ENCODE measurements around the gene CAMTA1.
"Not testable (repeated sequence)": the region's sequence is repeated elsewhere in the genome, so short reads cannot be mapped to it uniquely, and the experiment has no call there.

Gene CAMTA1

GRCh38 chr1:7410156-7410555 lies 624.9 kb downstream of the CAMTA1 start:
- TF ChIP-seq JUND (IDR thresholded peaks at IDR 0.05; ENCODE audit: low read depth) = no peak
- no peak for DNase-seq (ENCODE audit: low read depth in 1 of 2, low spot score in 1 of 2)
- in situ Hi-C loops (cut with HindIII; ENCODE audit: low pct_unique_long_range_greater_than_20kb, low sequenced_read_pairs) = no loop called here

- in situ Hi-C loops (cut with HindIII; ENCODE audit: low pct_unique_long_range_greater_than_20kb, low sequenced_read_pairs); DNase-seq (ENCODE audit: low read depth in 1 of 2, low spot score in 1 of 2): not testable (repeated sequence)
Measured at GRCh38 chr1:7417618-7418017, 632.4 kb downstream of the CAMTA1 start.

GRCh38 chr1:7418442-7419080 lies 633.3 kb downstream of the CAMTA1 start:
- in situ Hi-C loops (cut with HindIII; ENCODE audit: low pct_unique_long_range_greater_than_20kb, low sequenced_read_pairs) = no loop called here
- no peak for TF ChIP-seq JUND (IDR thresholded peaks at IDR 0.05; ENCODE audit: low read depth)
- no peak for DNase-seq (ENCODE audit: low read depth in 1 of 2, low spot score in 1 of 2)

GRCh38 chr1:7420098-7420445 lies 634.8 kb downstream of the CAMTA1 start:
- TF ChIP-seq JUND (IDR thresholded peaks at IDR 0.05; ENCODE audit: low read depth) = no peak
- in situ Hi-C loops (cut with HindIII; ENCODE audit: low pct_unique_long_range_greater_than_20kb, low sequenced_read_pairs) = no loop called here
- no peak for DNase-seq (ENCODE audit: low read depth in 1 of 2, low spot score in 1 of 2)

GRCh38 chr1:7420470-7421100 lies 635.3 kb downstream of the CAMTA1 start:
- no peak for TF ChIP-seq JUND (IDR thresholded peaks at IDR 0.05; ENCODE audit: low read depth)
- in situ Hi-C loops (cut with HindIII; ENCODE audit: low pct_unique_long_range_greater_than_20kb, low sequenced_read_pairs) = no loop called here
- DNase-seq (ENCODE audit: low read depth in 1 of 2, low spot score in 1 of 2) = no peak

- TF ChIP-seq JUND (IDR thresholded peaks at IDR 0.05; ENCODE audit: low read depth) = no peak
- no peak for DNase-seq (ENCODE audit: low read depth in 1 of 2, low spot score in 1 of 2)
- in situ Hi-C loops (cut with HindIII; ENCODE audit: low pct_unique_long_range_greater_than_20kb, low sequenced_read_pairs) = no loop called here
Measured at GRCh38 chr1:7421471-7422075, 636.3 kb downstream of the CAMTA1 start.

GRCh38 chr1:7422081-7422480 lies 636.8 kb downstream of the CAMTA1 start:
- no peak for TF ChIP-seq JUND (IDR thresholded peaks at IDR 0.05; ENCODE audit: low read depth)
- no peak for DNase-seq (ENCODE audit: low read depth in 1 of 2, low spot score in 1 of 2)
- in situ Hi-C loops (cut with HindIII; ENCODE audit: low pct_unique_long_range_greater_than_20kb, low sequenced_read_pairs) = no loop called here

- no peak for TF ChIP-seq JUND (IDR thresholded peaks at IDR 0.05; ENCODE audit: low read depth)
- no peak for DNase-seq (ENCODE audit: low read depth in 1 of 2, low spot score in 1 of 2)
- in situ Hi-C loops (cut with HindIII; ENCODE audit: low pct_unique_long_range_greater_than_20kb, low sequenced_read_pairs) = no loop called here
Measured at GRCh38 chr1:7422561-7422960, 637.3 kb downstream of the CAMTA1 start.

GRCh38 chr1:7422966-7423365 lies 637.7 kb downstream of the CAMTA1 start:
- TF ChIP-seq JUND (IDR thresholded peaks at IDR 0.05; ENCODE audit: low read depth) = no peak
- in situ Hi-C loops (cut with HindIII; ENCODE audit: low pct_unique_long_range_greater_than_20kb, low sequenced_read_pairs) = no loop called here

GRCh38 chr1:7424352-7424890 lies 639.2 kb downstream of the CAMTA1 start:
- no peak for TF ChIP-seq JUND (IDR thresholded peaks at IDR 0.05; ENCODE audit: low read depth)
- no peak for DNase-seq (ENCODE audit: low read depth in 1 of 2, low spot score in 1 of 2)
- in situ Hi-C loops (cut with HindIII; ENCODE audit: low pct_unique_long_range_greater_than_20kb, low sequenced_read_pairs) = no loop called here

More at GRCh38 chr1:7422966-7423365, 637.7 kb downstream of the CAMTA1 start:
- no peak for DNase-seq (ENCODE audit: low read depth in 1 of 2, low spot score in 1 of 2)

- DNase-seq (ENCODE audit: low read depth in 1 of 2, low spot score in 1 of 2) = no peak
- in situ Hi-C loops (cut with HindIII; ENCODE audit: low pct_unique_long_range_greater_than_20kb, low sequenced_read_pairs) = no loop called here
- TF ChIP-seq JUND (IDR thresholded peaks at IDR 0.05; ENCODE audit: low read depth) = no peak
Measured at GRCh38 chr1:7425229-7425628, 640.0 kb downstream of the CAMTA1 start.

- in situ Hi-C loops (cut with HindIII; ENCODE audit: low pct_unique_long_range_greater_than_20kb, low sequenced_read_pairs) = no loop called here
Measured at GRCh38 chr1:7425771-7426170, 640.5 kb downstream of the CAMTA1 start.

More at GRCh38 chr1:7425771-7426170, 640.5 kb downstream of the CAMTA1 start:
- no peak for DNase-seq (ENCODE audit: low read depth in 1 of 2, low spot score in 1 of 2)
- no peak for TF ChIP-seq JUND (IDR thresholded peaks at IDR 0.05; ENCODE audit: low read depth)
